A549 treated with DMSO at 1 μM for 4 hours (cell line): ENCODE data around the gene RAB14. TPM values are rescaled to one million over a fixed set of nuclear protein-coding genes. Genes with fewer than 3 reads are reported as not detected.

Experiments
- total RNA-seq: library from RNA; stranded (reverse); fragments of 200-300 nt; extraction: Qiagen RNA extraction; gene quantifications from 5 replicates; pipeline ENCODE4 v1.2.3, GENCODE V29; 2022; ENCODE audit warnings: low read depth

RAB14 gene
- 39.0 to 54.5 TPM (median 49.1 TPM) in 5 replicates for total RNA-seq

DNA sequence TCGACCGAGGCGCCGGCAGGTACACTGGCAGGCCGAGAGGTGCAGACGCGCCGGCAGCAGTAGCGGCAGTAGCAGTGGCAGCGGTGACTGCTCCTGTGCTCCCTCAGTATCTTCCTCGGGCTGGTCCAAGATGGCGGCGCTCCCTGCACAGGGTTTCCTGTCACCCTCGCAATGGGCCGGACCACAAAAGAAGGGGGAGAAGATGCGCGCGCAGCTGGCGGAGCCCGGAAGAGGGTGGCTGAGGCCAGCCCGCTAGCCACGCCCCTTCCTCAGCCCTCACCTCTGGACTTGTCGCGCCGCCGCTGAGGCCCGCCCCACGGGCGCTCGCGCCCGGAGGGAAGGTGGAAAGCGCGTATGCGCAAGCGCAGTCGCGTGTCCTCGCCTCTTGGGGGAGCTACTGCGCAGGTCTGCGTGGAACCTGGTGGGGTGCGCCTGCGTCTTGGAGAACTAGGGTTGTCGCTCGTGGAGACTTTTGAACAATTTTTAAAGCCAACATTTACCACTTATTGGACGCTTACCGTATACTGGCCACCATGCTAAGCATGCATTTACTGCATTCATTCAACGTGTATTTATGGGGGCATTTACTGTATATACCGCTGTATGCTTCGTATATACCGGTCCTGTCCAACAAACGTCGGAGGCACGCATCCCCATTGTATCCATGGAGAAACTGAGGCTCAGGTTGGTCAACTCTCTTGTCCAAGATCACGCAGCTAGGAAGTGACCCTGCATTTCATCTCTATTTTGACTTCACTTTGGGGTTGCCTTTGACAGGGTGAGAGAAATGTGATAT is at the start of gene RAB14:
RAB14 (minus strand) TSS at position 132 of the 796 bp plus-strand sequence. CDS start 8,457 bp downstream, outside the sequence.

Other genes starting within 250 kb of the RAB14 start
- 11.6 to 16.5 TPM (median 13.9 TPM) in 5 replicates for gene C5, start 151.6 kb downstream of the RAB14 start, total RNA-seq
- 5.7 to 7.6 TPM (median 6.9 TPM) in 5 replicates for gene CNTRL, start 126.9 kb downstream of the RAB14 start, total RNA-seq
- gene GSN, start 66.3 kb upstream of the RAB14 start, total RNA-seq = 43.8 to 47.3 TPM (median 46.3 TPM) in 5 replicates
- gene STOM, start 168.4 kb upstream of the RAB14 start, total RNA-seq = 91.3 to 125 TPM (median 104 TPM) in 5 replicates